Renal cortex interstitium (tissue), 11 donors: ENCODE data around the gene SPEM1. TPM values are rescaled to one million over a fixed set of nuclear protein-coding genes. Genes with fewer than 3 reads are reported as not detected.

Experiments used
- DNase-seq, 11 donors: peaks; one replicate each; pipeline ENCODE4 v3.0.0-alpha.2; 2013; ENCODE audit warnings: low read depth in 9 of 11, low spot score in 4 of 11; ENCODE audit errors: extremely low read depth in 1 of 11
- polyA plus RNA-seq, 3 donors: library from polyadenylated mRNA; unstranded; fragments of 120-200 nt; gene quantifications; one replicate each; pipeline ENCODE4 v1.2.1, GENCODE V29; 2013; ENCODE audit not compliant: insufficient read length in 3 of 3

SPEM1 gene
- polyA plus RNA-seq, 3 donors = 0.10 to 0.22 TPM; not detected in 1

- peak in 9 of 11 donors; percentile 75 to 82 (median 79) for DNase-seq
Measured at GRCh38 chr17:7394452-7395191, 25.5 kb upstream of the SPEM1 start, which contains the start of gene PLSCR3. Gene PLSCR3 (minus strand): TSS chr17:7394525. CDS start chr17:7394110, 415 bp downstream.

DNA sequence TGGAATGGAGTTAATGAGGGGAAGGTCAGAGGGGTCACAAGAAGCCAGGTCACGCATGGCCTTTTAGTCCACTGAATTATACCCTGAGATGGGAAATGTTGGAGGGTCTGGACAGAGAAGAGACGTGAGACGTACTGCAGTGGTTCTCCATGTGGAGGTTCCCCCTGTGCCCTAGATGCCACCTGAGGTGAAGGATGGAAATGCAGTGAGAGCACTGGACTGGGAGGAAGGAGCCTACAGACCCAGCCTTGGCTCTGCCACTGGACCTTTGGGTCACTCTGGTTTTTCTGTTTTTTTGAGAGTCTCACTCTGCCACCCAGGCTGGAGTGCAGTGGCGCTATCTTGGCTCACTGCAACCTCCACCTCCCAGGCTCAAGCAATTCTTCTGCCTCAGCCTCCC, 24.0 kb upstream of the SPEM1 start:
- no peak for DNase-seq

GRCh38 chr17:7398612-7399011, 21.5 kb upstream of the SPEM1 start:
- no peak for DNase-seq

DNA sequence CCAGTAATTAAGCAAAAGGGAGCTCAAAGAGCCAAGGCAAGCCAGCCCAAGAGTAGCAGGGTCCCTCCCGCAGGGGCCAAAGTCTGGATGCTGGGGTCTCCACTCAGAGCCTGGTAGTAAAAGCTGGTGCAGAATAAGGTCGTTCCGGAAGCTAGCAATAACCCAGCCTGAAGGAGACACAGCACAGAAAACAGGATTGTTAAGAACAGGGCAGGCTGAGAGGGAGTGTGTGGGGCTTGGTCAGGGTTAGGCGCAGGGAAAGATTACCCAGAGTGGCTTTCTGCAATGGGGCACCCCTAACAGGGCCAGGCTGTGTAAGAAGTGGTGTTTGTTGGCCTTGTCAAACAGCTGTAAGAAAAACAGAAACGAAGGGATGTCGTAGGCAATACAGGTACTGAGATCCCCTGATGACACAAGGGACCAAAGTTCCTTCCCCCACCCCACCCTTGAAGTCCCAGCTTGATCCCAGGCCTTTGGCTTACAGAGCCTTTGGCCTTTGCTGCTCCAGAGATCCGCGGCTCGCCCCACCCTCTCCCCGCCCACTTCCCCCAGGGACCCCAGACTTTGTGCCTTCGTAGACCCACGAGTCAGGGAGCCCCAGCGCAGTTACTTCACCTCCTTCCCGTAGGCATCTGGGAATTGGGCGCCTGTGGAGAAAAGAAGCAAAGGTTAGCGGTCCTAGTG, 16.9 kb upstream of the SPEM1 start:
- DNase-seq = no peak

DNA sequence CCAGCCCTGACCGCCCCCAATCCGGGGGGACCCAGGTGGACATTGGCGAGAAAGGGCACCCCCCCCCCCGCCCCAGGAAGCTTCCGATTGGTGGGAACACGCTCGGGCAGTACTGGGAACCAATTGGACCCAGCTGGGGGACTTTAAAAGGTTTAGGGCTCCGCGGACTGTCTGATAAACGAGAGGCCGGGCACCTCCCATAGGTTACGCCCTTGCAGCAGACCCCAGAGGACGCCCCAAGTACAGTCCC, 16.5 kb upstream of the SPEM1 start:
- DNase-seq = no peak

DNA sequence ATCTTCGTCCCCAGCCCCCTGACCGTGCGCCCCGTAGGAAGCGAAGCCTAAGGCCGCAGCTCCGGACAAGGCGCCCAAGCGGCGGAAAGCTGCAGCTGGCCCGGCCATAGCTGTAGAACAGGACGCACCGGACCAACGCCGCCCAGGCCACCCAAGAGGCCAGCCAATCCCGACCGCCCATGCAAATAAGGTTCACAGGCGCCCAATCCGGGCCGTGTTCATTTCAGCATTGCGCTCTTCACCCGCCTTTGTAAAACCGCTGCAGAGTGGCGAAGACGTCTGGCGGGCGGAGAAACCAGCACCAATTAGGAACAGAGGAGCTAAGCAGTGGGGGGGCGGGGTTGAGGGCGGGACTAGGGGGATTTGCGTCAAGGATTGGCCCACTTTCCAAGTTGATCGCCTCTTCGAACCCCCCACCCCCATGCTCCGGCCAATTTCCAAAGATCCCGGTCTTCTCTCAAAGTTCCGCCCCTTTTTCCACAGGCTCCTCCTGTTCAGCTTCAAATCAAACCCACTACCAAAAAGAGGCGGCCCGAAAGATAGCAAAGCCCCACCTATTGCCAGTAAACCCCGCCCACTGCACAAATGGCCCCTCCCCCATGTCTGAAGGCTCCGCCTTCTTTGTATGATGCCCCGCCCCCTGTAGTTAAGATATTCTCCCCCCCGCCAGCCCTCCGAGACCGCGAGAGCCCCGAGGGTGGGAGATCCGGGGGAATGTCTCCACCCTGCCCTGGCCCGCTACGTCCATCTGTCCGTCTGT, 16.0 kb upstream of the SPEM1 start, which contains the start of gene TMEM256:
Gene TMEM256, minus strand, starts transcription at position 121 of the 760 bp plus-strand sequence. Its CDS starts 13 bp downstream, at position 108.
- DNase-seq = peak; percentile 96 to 100 (median 99)

DNA sequence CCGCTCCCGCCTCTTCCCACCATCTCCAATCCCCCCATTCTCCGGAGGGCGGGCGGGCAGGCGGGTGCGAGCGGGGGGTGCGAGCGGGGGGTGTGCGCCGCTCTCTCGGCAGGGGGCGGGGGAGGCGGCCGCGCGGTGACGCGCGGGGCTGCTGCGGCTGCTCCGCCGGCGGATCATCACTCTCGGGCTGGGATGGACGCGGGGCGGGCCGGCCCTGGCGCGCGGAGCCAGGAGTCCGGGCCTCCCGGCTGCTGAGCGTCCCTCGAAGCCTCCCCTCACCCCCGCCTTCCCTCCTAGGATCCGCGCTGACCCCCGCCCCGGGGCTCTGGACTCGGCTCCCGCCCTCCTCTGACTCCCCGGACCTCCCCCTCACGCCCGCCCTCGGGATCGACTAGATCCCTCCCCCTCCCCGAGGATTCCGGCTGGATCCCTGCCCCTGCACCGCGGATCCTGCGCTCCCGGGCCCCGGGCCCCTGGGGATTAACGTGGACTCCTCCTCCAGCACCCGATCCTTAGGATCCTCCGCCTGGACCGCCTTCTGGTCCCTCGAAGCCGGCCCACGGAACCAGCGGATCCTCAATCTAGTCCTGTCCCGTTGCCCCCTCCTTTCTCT, 15.3 kb upstream of the SPEM1 start:
- no peak for DNase-seq

DNA sequence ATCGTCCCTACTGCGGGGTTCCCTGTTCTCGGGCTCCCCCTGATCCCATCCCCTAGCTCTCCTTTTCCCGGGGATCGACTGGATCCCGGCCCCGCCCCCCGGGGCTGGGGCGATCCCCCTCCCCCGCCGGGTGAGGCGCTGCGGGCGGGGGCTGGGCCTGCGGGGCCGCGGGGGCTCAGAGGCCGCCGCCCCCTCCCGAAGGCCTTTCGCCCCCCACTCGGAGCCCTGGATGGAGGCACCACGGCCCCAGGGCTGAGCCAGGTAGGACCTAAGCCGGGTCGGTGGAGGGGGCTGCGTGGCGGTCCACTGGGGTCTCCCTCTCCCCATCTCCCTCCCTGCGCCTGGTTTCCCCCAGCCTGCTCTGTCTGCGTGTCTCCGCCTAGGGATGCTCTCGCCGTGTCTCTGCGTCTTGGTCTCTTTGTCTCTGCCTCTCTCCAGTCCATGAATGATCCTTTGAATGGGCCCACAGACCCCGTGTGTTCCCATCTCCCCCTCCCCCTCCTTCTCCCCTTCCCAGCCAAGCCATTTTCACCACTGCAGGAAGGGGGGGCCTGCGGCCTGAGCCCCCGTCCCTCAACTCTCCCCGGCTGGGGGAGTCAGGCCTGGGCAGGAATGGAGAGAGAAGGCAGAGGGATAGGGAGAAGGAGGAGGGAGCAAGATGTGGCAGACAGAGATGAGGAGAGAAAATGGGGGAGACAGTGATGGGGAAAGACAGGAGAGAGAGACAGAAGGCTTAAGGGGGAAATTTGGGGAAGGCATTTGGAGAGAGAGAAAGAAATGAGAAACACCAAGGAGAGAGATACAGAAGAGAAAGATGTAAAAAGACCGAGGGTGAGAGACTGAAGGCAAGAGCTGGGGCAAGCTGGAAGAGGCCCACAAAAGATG, 14.5 kb upstream of the SPEM1 start:
- DNase-seq = no peak

GRCh38 chr17:7406235-7406825, 13.8 kb upstream of the SPEM1 start:
- no peak for DNase-seq

GRCh38 chr17:7407082-7407481, 13.0 kb upstream of the SPEM1 start:
- no peak for DNase-seq

DNA sequence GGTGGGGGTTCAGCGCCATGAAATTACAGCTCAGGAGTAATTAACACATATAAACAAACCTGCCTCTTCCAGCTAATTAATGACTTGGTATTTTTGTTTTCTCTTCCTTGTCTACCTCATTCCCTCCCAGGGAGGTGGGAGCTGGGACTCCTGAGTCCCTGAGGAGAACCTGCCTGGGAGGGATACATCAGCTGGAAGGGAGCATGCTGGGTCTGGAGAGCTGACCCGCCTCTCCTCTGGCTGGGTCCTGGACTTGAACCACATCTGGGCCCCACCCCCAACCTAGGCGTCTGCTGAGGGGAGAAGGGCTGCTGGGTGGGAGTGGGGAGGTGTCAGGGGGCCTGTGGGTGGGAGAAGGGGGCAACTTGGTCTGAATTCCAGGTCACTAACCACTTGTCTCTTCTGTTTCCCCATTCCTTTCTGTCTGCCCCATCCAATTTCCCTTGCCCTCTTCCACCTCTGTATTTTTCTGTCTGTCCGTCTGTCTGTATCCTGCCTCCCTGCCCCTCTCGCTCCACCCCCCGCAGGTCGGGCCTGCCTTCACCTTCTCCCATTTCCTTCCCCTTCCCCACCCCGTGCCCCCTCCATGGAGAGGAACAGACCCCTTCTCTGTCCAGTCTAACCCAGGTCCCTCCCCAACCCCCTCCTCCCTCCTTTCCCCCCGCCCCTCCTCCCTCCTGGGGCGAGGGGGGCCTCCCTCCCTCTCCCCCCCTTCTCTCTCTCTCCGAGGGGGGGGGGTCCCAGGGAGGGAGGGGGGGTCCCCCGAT, 12.5 kb upstream of the SPEM1 start, which contains the start of gene NLGN2:
Gene NLGN2, plus strand, starts transcription at position 361 of the 767 bp plus-strand sequence. CDS start 411 bp downstream, outside the sequence.
- DNase-seq = no peak

- no peak for DNase-seq
Measured at GRCh38 chr17:7408252-7408727, 11.8 kb upstream of the SPEM1 start.

DNA sequence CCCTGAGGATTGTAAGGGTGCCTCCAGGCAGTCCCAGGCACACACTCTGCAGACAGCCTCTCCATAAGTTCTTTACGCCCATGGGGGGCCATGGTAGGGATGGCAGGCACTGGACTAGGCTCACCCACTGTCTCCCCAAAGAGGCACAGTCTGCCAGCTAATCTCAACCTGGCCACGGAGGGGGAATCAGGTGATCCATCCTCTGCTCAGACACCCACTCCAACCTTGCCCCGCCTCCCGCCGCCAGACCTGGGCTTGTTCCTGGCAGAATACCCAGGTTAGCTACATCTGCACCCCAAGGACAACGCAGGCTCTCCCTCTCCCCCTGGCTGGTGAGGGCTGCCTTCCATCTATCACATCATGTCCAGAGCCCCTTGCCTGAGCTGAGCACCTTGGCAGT, 11.3 kb upstream of the SPEM1 start:
- no peak for DNase-seq

DNA sequence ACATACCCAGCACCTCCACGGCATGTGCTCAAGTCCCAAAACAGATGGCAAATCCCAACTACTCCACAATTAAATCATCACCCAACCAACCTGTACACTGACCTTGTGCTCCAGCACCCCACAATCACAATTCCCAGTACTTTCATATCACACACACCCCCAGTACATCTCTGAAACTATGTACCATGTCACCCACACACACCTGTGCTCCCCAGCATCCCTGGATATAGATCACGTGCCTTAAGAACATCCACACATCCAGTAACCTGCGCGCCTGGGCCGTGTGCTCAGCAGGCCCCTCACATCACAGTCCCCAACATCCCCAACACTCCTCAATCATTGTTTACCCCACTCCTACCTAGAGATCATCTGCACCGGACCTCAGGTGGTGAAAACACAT, 10.4 kb upstream of the SPEM1 start:
- DNase-seq = no peak

DNA sequence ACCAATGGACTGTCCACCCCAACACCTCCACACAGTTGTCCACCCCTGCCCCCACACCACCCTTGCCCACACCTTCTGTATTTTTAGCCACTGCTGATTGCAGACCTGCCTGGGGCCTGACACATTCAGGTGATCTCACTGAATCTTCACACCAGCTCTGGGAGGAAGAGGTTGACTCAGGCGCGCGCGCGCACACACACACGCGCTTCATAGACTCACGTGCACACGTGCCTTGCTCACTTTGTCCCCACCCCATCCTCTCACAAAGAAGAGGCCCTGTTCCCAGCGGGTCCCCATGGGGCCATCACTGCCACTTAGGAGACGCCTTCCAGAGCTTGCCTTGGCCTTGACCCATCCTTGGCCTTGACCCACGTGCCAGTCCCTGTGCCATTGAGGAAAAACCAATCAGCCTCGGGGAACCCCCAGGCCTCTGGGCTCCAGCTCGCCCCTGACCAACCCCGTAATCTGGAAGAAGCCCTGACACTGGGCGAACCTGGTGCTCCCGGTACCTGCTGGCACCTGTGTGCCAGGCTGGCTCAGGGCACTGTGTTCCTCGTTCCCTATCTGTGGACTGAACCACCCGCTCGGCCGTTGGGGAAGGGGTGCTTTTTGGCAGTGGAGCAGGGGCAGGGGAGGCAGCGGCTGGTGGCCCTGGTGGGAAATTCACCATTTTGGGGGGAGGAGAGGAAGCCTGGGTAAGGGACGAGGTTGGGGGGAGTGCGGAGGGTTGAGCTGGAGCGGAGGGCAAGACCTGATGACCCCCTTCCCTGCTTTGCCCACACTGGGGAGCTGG, 9.3 kb upstream of the SPEM1 start:
- no peak for DNase-seq

- DNase-seq = no peak
Measured at GRCh38 chr17:7411427-7411750, 8.7 kb upstream of the SPEM1 start.
